Measurements from ENCODE around the gene L3MBTL4.

GRCh38 chr18:6310714-6311113 lies 104.0 kb downstream of the L3MBTL4 start:
- no peak for TF ChIP-seq CTCF (IDR thresholded peaks at IDR 0.05)
- TF ChIP-seq POLR2AphosphoS5 (IDR thresholded peaks at IDR 0.05; ENCODE audit: low read depth, low read length), result no peak
- TF ChIP-seq TCF7L2 (IDR thresholded peaks at IDR 0.05; ENCODE audit: low read depth, low read length), result no peak

Measured in Panc1 (cell line).